ENCODE data around the gene CYP19A1. TPM values are rescaled to one million over a fixed set of nuclear protein-coding genes. Genes with fewer than 3 reads are reported as not detected.

Gene CYP19A1
- total RNA-seq, 1 donor, result not detected

- no peak overlapping the region for H3K4me3 ChIP-seq (ENCODE audit: low read depth, low read length)
- TF ChIP-seq CTCF (IDR thresholded peaks at IDR 0.05; ENCODE audit: insufficient read depth, low read depth, low read length), result no peak
- DNase-seq (ENCODE audit: low read depth), result no peak
These were observed 22.7 kb downstream of the CYP19A1 start for GRCh38 chr15:51315726-51316125.

- DNase-seq (ENCODE audit: low read depth), result no peak
- no peak for TF ChIP-seq CTCF (IDR thresholded peaks at IDR 0.05; ENCODE audit: insufficient read depth, low read depth, low read length)
- H3K4me3 ChIP-seq (ENCODE audit: low read depth, low read length), result no peak overlapping the region
These were observed 23.7 kb downstream of the CYP19A1 start for GRCh38 chr15:51314391-51315337.

- DNase-seq (ENCODE audit: low read depth), result no peak
- no peak overlapping the region for H3K4me3 ChIP-seq (ENCODE audit: low read depth, low read length)
- no peak for TF ChIP-seq CTCF (IDR thresholded peaks at IDR 0.05; ENCODE audit: insufficient read depth, low read depth, low read length)
These were observed 24.6 kb downstream of the CYP19A1 start for GRCh38 chr15:51313644-51314280.

GRCh38 chr15:51313074-51313393 lies 25.4 kb downstream of the CYP19A1 start:
- no peak overlapping the region for H3K4me3 ChIP-seq (ENCODE audit: low read depth, low read length)
- no peak for TF ChIP-seq CTCF (IDR thresholded peaks at IDR 0.05; ENCODE audit: insufficient read depth, low read depth, low read length)
- no peak for DNase-seq (ENCODE audit: low read depth)

GRCh38 chr15:51312166-51313073 lies 26.0 kb downstream of the CYP19A1 start:
- DNase-seq (ENCODE audit: low read depth), result peak; percentile 73
- TF ChIP-seq CTCF (IDR thresholded peaks at IDR 0.05; ENCODE audit: insufficient read depth, low read depth, low read length), result no peak
- no peak overlapping the region for H3K4me3 ChIP-seq (ENCODE audit: low read depth, low read length)

- H3K4me3 ChIP-seq (ENCODE audit: low read depth, low read length), result no peak overlapping the region
- peak; percentile 38 for DNase-seq (ENCODE audit: low read depth)
- TF ChIP-seq CTCF (IDR thresholded peaks at IDR 0.05; ENCODE audit: insufficient read depth, low read depth, low read length), result no peak
These were observed 26.9 kb downstream of the CYP19A1 start for GRCh38 chr15:51311510-51311909.

Data from fibroblast of villous mesenchyme (primary cell).